ENCODE measurements around the gene MTAP.

MTAP gene

DNA sequence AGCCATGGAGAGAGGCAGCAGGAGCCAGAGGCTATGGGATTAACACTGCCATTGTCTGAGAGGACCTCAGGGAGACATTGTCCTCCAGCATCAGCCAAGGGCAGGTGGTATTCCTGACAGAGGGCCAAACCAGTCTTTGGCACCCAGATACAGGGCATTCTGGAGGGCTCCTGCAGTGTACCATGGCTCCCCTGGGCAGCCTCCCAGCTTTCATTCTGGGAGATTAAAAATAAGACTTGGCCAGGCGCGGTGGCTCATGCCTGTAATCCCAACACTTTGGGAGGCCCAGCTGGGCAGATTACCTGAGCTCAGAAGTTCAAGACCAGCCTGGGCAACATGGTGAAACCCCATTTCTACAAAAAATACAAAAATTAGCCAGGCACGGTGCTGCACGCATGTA is 4.2 kb downstream of the MTAP start:
- no peak for DNase-seq

DNA sequence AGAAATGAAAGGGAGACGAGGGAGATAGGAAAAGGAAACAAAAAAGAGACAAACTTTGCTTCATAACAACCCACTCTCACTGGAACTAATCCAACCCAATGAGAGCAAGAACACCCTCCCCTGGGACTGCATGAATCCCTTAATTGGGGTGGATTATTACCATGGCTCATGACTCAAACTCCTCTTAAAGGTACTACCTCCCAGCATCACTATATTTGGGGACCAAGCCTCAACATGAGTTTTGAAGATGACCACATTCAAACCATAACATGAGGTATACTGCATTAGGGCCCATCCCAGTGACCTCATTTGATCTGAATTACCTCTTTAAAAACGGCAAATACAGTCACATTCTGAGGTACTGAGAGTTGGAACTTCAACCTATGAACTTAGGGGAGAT is 8.0 kb downstream of the MTAP start:
- DNase-seq, result no peak

DNA sequence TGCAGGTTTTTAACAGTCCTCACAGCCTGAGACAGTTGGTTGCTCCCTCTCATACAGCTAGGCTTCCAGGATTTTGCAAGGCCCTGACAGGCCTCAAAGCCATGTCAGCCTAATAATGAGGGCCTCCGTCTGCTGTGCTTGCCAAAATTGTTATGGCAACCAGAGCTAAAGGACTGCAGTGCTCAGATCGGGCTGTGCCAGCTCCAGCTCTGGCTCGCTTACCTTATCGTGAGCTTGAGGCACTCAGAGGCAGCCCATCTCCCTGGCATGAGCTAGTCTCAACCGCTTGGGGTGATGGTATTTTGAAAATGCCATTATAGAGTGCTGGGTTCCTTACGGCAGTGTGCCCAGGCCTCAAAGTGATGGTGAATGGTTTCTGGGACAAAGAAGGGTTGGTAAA is 8.4 kb downstream of the MTAP start:
- no peak for DNase-seq

DNA sequence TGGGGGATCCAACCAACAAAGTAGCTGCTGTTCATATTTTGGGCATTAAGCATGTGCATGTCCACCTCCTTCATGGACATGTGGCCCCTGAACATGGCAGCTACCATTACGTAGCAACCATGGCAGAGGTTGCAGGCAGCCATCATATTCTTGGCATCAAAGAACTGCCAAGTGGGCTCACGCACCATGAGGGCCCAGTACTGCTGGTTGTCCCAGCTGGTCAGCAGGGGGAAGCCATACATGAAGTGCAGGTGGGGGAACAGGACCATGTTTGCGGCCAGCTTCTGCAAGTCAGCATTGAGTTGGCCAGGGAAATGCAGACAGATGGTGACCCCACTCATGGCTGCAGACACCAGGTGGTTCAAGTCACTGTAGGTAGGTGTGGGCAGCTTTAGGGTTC is 9.5 kb downstream of the MTAP start:
- DNase-seq, result no peak

DNA sequence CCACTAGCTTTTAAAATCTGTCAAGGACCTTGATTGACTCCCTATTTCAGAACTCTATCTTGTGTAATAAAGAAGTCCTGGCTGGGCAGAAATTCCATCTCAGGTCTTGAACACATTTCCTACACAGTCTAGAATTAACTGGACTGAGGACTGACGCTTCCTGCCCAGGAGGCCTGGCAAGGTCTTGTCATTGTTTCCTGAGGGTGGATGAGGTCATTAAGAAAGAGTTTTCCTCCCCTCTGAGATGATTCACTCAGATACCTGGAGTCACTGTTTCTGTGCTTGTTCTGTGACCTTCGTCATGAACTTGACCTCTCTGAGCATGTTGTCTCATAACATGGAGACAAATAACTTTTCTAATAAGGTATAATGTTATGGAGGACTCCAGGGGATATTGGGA is 10.0 kb downstream of the MTAP start:
- DNase-seq, result no peak

DNA sequence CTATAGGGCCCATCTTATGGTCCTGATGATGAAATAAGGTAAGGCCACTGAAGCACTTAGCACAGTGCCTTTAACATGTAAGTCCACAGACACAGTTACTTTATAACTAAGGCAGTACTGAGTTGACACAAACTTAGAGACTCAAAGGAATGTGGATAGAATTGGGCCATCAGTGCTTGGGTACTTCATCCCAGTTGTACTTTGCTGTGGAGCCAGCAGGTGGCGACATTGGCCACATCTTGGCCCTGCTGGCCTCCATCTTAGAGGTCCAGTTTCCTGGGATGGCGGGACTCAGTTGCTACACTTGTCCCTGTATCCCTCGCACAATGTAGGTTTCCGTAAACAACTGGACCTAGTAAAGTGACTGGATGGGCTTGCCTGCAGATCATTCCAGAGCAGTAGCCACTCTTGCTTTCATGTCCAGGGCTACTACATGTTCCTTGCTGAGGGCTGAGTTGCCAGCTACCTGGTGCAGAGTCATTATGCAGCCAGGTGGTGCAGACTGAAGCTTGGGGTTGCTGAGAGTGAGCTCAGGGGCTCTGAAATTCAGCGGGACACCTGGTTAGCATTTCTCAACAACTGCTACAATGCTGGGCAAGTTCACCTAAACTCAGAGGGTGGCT is 10.6 kb downstream of the MTAP start:
- peak in 1 of 3 experiments; percentile 78 for DNase-seq

DNA sequence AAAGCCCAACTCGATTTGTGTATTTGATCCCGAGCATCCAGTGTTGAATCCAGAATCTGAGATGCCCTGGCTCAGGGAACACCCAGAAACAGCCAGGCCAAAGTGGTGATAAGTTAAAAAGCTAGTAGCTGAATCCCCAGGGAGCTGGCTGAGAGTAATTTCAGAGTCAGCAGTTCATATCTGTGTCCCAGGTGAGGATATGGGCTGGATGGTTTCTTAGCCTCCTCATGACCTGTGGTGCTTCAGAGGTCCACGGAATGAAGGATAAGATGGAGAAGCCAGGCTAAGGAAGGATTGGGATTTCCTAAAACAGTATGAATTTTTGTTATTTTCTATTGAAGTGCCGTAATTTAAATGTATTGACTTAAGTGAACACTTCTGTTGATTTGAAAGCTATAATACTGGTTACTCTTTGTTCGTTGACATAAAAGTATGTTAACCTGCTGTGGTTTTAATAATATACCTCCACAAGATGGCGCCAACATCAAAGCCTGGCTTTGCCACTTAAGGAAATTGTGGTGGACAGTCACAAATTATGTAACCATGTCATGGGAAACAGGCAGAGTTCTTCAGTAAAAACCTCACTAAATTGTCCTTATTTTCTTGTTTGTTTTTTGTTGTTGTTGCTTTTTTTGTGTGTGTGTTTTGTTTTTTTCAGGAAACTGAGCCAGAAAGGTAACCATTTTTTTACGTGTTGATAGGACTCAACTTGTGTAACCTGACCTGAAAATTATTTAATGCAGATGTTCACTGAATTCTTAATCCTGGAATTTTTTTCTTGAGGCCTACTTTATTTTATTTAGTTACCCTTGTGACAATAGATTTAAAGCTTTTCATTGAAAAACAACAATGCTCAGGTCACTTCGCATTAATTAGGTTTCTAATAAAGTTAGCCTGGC is 11.4 kb downstream of the MTAP start:
- peak in 1 of 3 experiments; percentile 86 for DNase-seq

DNA sequence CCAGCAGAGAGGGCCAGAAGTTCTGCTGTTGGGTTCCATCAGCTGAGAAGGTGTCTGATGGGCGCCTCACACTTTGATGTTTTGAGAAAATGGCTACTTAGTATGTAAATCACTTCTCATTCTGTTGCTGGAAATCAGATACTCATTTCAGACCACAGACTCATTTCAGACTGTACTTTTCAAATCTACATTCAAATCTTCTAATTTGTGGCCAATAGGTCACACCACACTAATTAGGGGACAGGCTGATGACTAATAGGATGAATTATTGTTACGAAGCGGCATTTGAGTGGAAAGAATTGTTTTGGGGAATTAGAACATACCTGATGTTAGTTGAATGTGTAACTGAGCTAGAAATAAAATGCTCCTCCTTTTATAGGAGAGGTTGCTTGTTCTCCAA is 13.2 kb downstream of the MTAP start:
- no peak for DNase-seq

DNA sequence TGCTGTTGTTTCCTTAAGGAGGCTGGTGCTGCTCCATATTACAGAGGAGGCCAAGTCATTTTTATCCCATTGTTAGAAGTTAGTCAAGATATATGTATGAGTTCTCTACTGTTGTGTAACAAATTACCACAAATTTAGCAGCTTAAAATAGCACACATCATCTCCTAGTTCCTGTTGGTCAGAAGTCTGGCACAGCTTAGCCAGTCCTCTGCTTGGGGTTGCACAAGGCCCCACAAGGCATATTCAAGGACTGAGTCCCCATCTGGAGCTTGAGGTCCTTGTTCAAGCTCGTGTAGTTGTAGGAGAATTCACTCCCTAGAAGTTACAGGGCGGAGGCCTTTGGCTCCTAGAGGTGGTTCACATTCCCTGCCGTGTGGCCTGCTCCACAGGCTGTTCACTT is 14.7 kb downstream of the MTAP start:
- DNase-seq, result no peak

DNA sequence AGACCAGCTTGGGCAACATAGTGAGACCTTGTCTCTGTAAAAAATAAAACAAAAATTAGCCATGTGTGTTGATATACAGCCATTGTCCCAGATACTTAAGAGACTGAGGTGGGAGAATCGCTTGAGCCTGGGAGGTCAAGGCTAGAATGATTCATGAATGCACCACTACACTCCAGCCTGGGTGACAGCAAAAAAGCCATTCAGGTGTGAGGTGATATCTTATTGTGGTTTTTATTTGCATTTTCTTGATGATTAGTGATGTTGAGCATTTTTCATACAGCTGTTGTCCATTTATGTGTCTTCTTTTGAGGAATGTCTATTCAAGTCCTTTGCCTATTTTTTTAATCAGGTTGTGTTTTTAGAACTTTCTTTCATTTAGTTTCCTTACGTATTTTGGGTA is 23.2 kb downstream of the MTAP start:
- DNase-seq, result no peak

DNA sequence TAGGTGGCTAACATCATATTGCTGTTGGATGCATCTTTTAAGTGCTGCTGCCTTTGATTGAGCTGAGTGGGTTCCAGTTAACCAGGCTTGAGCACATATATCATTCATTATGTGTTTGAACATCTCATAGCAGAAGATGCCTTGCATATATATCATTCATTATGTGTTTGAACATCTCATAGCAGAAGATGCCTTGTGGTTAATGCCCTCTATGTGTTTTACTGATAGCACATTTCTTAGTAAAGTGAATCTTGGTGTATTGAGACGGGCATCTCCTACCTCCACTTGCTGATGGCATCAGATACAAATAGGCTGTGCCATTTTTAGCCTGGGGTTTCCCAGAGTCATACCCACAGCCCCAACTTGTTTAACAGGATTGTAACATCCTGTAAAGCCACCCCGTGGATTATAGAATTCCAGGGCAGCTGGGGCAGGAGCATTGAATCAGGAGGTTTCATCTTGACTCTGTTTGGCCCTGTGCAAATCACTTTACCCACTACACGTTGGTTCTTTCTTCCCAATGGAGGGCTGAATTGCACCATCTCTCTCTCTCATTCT is 26.5 kb downstream of the MTAP start:
- DNase-seq, result no peak

DNA sequence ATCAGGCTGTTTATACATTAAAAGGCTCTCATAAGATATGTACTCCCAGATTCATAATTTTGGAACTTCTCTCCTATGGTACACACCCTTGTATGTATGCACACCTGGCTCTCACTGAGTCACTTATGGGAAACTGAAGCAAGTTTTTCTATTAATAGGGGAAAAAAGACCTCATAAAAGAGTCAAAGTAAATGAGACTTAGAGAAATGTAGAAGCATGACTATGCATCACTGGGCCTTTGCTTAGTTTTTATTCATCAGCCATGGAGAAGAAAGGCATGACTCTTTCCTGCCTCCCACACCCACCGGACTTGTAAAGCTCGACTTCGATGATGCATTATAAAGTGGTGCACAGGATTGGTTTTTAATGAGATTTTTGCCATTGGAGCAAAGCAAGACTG is 28.2 kb downstream of the MTAP start:
- DNase-seq, result no peak

DNA sequence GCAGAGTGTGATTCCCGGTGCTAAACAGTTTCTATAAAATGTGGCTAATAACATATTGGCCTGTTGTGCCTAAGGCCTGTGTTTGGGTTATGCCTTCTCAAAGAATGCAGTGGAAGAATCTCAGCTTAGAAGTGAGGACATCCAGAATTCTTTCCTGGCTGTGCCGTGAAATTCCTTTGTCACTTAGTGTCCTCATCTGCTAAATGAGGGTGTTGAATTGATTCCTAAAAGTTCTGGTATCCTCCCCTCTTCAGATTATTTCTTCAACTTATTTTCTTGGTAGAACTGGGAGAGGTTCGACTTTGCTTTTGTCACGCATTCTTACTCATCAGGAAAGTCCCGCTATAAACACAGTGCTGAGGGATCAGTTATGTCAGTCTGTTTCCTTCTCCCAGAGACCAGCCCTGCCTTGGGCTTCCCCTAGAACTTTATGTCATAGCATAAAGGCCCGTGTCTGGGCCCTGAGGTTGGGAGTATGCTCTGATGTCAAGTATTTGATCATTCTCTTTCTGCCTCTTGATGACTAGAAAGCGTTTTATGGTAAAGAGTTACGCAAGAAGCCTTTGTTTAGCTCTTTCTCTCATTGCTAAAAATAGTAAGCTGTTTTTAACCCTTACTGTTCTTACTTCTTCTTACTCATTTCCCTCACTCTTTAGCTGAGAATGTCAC is 29.5 kb downstream of the MTAP start:
- peak in 1 of 3 experiments; percentile 2 for DNase-seq

DNA sequence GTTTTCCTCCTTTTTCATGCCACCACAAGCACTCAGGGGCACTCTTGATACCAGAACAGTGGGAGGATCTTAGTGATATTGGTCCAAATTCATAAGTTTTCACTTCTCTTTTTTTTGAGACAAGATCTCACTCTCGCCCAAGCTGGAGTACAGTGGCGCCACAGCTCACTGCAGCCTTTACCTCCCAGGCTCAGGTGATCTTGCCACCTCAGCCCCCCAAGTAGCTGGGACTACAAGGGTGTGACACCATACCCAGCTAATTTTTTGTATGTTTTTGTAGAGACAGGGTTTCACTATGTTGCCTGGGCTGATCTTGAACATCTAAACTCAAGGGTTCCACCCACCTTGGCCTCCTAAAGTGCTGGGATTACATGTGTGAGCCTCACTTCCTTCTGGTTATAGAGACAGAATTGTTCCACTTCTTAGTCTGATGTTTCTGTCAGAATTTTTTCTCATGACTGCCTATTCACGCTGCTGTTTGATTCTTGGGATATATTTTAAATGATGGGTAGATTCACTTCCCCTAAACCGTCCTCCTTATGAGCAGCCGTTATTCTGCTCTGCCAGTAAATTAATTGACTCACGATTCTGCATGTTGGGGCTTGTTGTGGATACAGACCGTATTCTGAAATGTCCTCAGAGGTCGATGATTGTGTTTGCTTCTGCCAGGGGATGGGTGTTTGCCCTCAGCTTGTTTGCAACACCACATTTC is 30.8 kb downstream of the MTAP start:
- peak in 1 of 3 experiments; percentile 40 for DNase-seq

DNA sequence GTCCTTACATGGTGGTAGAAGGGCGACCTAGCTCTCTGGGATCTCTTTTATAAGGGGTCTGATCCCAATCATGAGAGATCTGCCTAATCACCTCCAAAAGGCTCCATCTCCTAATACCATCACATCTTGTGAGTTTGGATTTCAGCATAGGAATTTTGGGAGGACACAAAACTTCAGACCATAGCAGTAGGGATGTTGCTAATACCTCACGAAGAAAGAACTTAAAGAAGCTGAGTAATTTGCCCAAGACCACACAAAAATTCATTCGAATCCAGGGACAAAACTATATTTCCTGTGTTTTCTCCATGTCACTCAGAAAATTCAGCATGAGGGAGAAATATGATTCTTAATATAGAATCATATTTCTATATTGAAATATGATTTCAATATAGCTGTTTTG is 32.7 kb downstream of the MTAP start:
- no peak for DNase-seq

DNA sequence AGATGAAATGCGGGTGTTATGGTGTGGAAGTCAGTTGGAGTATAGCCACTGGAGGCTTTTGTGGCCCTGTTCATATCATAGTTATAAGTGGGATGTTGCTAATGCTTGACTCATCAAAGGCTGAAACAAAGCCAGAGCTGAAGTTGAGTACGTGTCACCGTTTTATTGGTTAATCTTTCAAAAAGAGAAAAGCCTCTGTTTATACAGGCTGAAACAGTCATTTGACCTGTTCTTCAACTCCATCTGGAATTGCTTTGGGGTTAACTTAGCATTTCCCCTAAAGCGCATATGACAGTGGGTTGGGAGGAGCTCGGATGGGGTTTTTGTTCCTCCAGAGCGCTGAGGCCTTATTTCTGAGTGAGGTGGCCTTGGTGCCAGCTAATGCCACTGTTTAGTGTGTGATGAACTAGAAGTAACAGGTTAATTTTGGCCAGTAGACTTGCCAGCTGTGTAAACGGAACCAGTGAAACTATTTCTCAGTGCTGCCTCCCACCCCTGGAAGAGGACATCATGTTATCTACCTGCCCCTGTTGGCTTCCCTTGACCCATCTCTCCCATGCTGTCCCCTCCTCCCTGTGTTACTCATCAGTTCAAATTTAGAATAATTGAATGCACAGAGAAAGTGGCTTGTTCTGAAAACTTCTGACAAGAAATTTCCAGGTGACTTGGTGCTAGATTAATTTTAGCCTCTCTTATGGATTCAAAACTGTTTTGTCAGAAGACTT is 34.2 kb downstream of the MTAP start:
- peak in 1 of 3 experiments; percentile 2 for DNase-seq

DNA sequence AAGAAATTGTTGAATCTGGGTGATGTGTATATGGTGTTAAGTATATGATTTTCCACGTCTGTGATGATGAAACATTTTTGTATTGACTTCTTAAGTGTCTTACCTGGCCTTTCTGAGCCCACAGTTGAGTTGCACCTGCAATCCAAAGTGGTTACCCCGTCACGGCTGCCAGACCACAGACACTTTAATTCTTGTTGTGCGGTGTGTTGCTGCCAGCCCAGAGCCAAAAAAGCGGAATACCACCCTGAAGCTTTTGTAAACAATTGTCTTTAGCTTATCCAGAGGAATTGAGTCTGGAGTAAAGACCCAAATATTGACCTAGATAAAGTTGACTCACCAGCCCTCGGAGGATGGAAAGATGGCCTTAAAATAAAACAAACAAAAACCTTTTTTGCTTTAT is 35.1 kb downstream of the MTAP start:
- DNase-seq, result peak in 1 of 3 experiments; percentile 51

DNA sequence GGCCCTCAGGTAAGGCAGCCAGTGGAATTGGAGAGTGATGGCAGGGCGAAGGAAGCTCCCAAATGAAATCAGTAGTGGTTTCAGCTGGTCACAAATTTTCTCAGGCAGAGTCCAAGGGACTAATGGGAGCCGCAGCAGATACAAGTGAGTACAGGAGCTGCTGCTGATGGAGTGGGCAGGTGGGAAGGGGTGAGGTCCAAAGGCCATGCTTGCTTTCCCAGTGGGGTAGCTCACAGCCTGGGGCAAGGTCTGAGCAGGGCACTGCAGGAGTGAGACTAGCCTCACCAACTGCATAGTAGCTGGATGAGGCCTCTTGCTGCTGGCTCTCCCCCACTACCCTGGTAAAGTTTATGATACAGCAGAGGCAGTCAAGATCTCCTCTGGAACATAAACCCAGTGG is 38.2 kb downstream of the MTAP start:
- no peak for DNase-seq

DNA sequence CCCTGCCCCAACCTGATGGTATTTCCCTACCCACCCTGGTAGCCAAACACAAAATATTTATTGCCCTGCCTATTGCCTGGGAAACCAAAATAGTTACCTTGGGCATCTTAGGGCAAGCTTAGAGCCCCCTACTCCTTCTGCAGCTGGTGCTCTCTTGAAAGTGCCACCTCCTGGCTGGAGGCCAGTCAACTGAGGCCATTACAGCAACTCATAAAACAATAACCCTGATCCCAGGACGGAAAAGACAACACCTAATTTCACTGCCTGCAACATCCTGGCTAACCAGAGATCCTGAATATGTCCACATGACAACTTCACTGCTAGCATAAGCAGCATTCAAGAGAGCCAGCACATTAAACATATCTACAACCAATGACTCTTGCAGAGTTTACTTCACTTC is 38.7 kb downstream of the MTAP start:
- no peak for DNase-seq

DNA sequence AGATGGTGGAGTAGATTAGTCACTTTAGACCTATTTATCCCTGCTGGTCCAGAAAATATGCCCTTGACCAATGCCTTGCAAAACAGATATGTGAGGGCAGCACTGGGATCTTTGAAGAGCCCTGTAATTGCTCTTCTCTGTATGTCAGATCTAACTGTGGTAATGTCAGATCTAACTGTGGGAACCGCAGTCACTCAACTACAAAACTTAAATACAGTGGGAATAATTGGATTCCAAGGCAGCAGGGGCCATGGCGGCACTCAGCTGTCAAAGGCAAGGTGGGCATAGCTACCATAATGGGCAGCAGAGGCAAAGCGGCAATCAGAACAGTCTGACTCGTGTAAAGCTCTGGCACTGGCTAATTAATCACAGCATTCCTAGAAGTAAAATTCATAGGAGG is 46.2 kb downstream of the MTAP start:
- DNase-seq, result no peak

DNA sequence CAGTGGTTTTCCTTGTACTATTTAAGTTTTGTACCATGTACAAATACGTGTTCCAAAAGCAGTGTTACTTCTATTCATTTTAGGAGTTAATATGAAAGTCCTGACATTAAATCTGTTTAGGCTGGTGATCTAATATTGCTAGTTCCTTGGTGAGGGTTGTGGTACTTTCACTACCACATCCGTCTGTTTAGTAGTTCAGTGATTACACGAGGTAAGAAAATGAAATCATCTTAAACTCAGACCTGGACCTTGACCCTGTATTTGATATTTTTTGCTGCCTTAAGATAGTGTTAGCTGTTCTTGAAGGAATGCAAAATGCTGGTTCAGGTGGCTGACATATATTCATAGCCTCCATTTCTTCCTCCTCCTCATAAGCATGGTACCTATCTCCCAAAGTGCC is 50.3 kb downstream of the MTAP start:
- DNase-seq, result no peak

DNA sequence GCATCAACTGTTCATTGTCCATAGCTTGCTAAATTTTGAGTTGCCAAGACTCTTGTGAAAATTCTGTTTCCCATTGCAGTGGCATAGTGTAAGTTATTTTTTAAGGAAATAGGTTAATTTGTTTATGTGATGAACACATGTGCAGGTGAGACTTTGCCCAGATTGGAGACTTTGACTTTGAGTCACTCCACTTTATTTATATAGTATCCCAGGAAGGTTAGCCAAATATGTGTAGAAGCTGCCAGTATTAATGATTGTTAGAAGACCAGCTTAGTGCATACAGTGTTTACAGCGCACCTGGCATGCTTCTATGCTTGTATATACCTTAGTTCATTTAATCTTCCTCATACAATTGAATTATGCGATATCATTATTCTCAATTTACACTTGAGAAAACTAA is 51.0 kb downstream of the MTAP start:
- DNase-seq, result no peak
